Mesenchymal stem cell (in vitro differentiated cells and primary cell): ENCODE measurements around the gene TSPO.

Experiments
- DNase-seq: peaks from one replicate; pipeline ENCODE4 v3.0.0-alpha.2; 2013
- H2AFZ ChIP-seq: one replicate; pipeline ENCODE4 v1.6.1; 2013; ENCODE audit warnings: low read depth, mild to moderate bottlenecking, control low read depth, inconsistent platforms, low read length, moderate library complexity
- H2AK5ac ChIP-seq: 2 replicates; pipeline ENCODE4 v1.6.1; 2013; ENCODE audit warnings: low read length, moderate library complexity, mild to moderate bottlenecking, inconsistent platforms; ENCODE audit not compliant: severe bottlenecking
- H2BK120ac ChIP-seq: one replicate; pipeline ENCODE4 v1.6.1; 2013; ENCODE audit warnings: low read depth, mild to moderate bottlenecking, inconsistent platforms, low read length, moderate library complexity
- H2BK12ac ChIP-seq, 2 experiments: one replicate each; pipeline ENCODE4 v1.6.1; 2013; ENCODE audit warnings: inconsistent platforms in 2 of 2, low read length in 2 of 2, mild to moderate bottlenecking in 2 of 2, moderate library complexity in 2 of 2, control low read depth in 1 of 2
- H2BK15ac ChIP-seq: one replicate; pipeline ENCODE4 v1.6.1; 2013; ENCODE audit warnings: mild to moderate bottlenecking, low read depth, inconsistent platforms; ENCODE audit not compliant: poor library complexity, severe bottlenecking
- H2BK5ac ChIP-seq: 2 replicates; pipeline ENCODE4 v1.6.1; 2013; ENCODE audit warnings: low read depth, mild to moderate bottlenecking, low read length, control low read depth, inconsistent platforms; ENCODE audit not compliant: poor library complexity, severe bottlenecking
- H3K14ac ChIP-seq, 2 experiments: one replicate each; pipeline ENCODE4 v1.6.1; 2013; ENCODE audit warnings: inconsistent platforms in 2 of 2, low read length in 2 of 2, control low read depth in 1 of 2, mild to moderate bottlenecking in 1 of 2, moderate library complexity in 1 of 2
- H3K18ac ChIP-seq, 2 experiments: one replicate each; pipeline ENCODE4 v1.6.1; 2013; ENCODE audit warnings: inconsistent platforms in 2 of 2, low read length in 2 of 2, control low read depth in 1 of 2, low read depth in 1 of 2, mild to moderate bottlenecking in 1 of 2
- H3K23ac ChIP-seq, 2 experiments: one replicate each; pipeline ENCODE4 v1.6.1; 2013; ENCODE audit warnings: inconsistent platforms in 2 of 2, low read length in 2 of 2, mild to moderate bottlenecking in 2 of 2, moderate library complexity in 2 of 2, control low read depth in 1 of 2
- H3K27ac ChIP-seq: 2 replicates; pipeline ENCODE4 v1.5.1; 2013; ENCODE audit warnings: mild to moderate bottlenecking, moderate library complexity, low read length, control low read depth, inconsistent platforms; ENCODE audit not compliant: poor library complexity, severe bottlenecking
- H3K27me3 ChIP-seq, 2 experiments: 2 replicates each; pipeline versions ENCODE4 v1.6.1 to v1.7.0; 2013; ENCODE audit warnings: low read length in 2 of 2, mild to moderate bottlenecking in 2 of 2, moderate library complexity in 2 of 2, control low read depth in 1 of 2, inconsistent platforms in 1 of 2; ENCODE audit not compliant: control insufficient read depth in 1 of 2, insufficient read depth in 1 of 2
- H3K36me3 ChIP-seq, 2 experiments: 2 replicates each; pipeline versions ENCODE4 v1.6.1 to v1.7.0; 2013; ENCODE audit warnings: low read length in 2 of 2, control low read depth in 1 of 2, inconsistent platforms in 1 of 2, low read depth in 1 of 2, mild to moderate bottlenecking in 1 of 2; ENCODE audit not compliant: insufficient read depth in 2 of 2, control insufficient read depth in 1 of 2
- H3K4ac ChIP-seq, 2 experiments: one replicate each; pipeline ENCODE4 v1.6.1; 2013; ENCODE audit warnings: inconsistent platforms in 2 of 2, low read length in 2 of 2, mild to moderate bottlenecking in 2 of 2, moderate library complexity in 2 of 2, control low read depth in 1 of 2, low read depth in 1 of 2
- H3K4me1 ChIP-seq: 2 replicates; pipeline ENCODE4 v1.6.1; 2013; ENCODE audit warnings: low read depth, low read length, control low read depth; ENCODE audit not compliant: control insufficient read depth, insufficient read depth
- H3K4me2 ChIP-seq: 2 replicates; pipeline ENCODE4 v1.6.1; 2013; ENCODE audit warnings: low read length, mild to moderate bottlenecking, inconsistent platforms; ENCODE audit not compliant: poor library complexity, severe bottlenecking
- H3K4me3 ChIP-seq, 2 experiments: 2 replicates each; pipeline versions ENCODE4 v1.5.1 to v1.7.0; 2013; ENCODE audit warnings: low read length in 2 of 2, mild to moderate bottlenecking in 2 of 2, control low read depth in 1 of 2, low read depth in 1 of 2; ENCODE audit not compliant: insufficient read depth in 1 of 2
- H3K79me1 ChIP-seq: replicated peaks from 2 replicates; pipeline ENCODE4 v1.6.1; 2013; ENCODE audit warnings: mild to moderate bottlenecking, control low read depth, low read length, inconsistent platforms; ENCODE audit not compliant: poor library complexity, severe bottlenecking
- H3K9ac ChIP-seq: 2 replicates; pipeline ENCODE4 v1.7.0; 2013; ENCODE audit warnings: mild to moderate bottlenecking, low read length, moderate library complexity
- H3K9me3 ChIP-seq: 2 replicates; pipeline ENCODE4 v1.7.0; 2013; ENCODE audit warnings: mild to moderate bottlenecking, low read length; ENCODE audit not compliant: control insufficient read depth
- H4K8ac ChIP-seq: one replicate; pipeline ENCODE4 v1.6.1; 2013; ENCODE audit warnings: inconsistent platforms, mild to moderate bottlenecking, low read length, moderate library complexity
- H4K91ac ChIP-seq: one replicate; pipeline ENCODE4 v1.6.1; 2013; ENCODE audit warnings: mild to moderate bottlenecking, low read length, inconsistent platforms
- WGBS: methylation state at CpG from one replicate; pipeline ENCODE4 v1.1.7; 2013; ENCODE audit warnings: mixed read lengths; 5-methylcytosine and 5-hydroxymethylcytosine counted together

Gene TSPO

DNA sequence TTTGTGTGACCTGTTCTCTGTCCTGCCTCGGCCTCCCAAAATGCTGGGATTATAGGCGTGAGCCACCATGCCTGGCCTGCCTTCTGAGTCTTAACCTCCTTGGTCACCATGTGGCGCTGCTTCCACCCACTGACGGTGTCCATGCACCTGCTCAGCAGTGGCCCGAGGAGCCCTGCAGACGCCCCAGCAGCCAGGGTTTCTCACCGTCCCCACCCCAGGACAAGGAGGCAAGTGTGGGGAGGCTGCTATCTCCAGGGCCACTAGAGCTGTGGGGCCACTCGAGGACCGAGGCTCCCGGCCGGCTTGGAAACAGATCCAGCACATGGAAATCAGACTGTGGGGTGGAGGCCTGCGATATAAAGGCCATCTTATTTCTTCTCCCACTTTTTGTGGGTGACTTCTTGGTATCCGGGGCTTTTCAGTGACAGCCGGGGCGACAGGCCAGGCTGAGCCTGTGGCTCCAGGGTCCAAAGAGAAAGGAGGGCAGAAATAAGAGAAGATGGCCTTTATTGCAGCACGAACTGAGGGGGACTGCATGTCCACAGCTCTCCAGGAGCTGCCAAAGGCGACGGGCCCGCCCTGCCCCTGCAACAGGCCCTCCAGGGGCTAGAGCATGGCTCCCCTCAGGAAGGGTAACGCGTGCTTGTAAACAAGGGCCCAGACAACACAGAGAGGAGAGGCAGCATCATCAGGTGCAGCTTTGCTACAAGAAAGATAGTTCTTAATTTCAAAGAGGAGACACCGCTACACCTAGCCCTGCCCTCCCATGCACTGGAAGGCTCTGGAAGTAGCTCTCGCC, 15.0 kb downstream of the TSPO start:
- H3K23ac ChIP-seq = no peak overlapping the region
- DNase-seq = no peak
- no peak overlapping the region for H2AFZ ChIP-seq
- H2BK120ac ChIP-seq = no peak overlapping the region
- H3K27ac ChIP-seq = no peak overlapping the region
- no peaks in the 10 kb centered on the region for H3K27me3 ChIP-seq
- H4K91ac ChIP-seq = no peak overlapping the region
- H3K9me3 ChIP-seq = no peaks in the 10 kb centered on the region
- H2BK15ac ChIP-seq = no peak overlapping the region
- H2AK5ac ChIP-seq = no peak overlapping the region
- H3K9ac ChIP-seq = no peak overlapping the region
- no peak overlapping the region for H3K4me2 ChIP-seq
- H4K8ac ChIP-seq = no peak overlapping the region
- 96% methylated on average over 22 of the region's 23 CpGs for WGBS
- no peak overlapping the region for H3K18ac ChIP-seq
- peaks cover 20% of the 10 kb centered on the region for H3K4me1 ChIP-seq
- no peak overlapping the region for H3K4ac ChIP-seq
- H3K14ac ChIP-seq = no peak overlapping the region
- peaks cover 4% of the 10 kb centered on the region for H3K79me1 ChIP-seq
- no peak overlapping the region for H3K4me3 ChIP-seq
- H3K36me3 ChIP-seq = peaks cover 39 to 78% of the 10 kb centered on the region in 2 experiments
- H2BK12ac ChIP-seq = no peak overlapping the region
- H2BK5ac ChIP-seq = no peak overlapping the region

GRCh38 chr22:43167001-43167589, 15.7 kb downstream of the TSPO start:
- Histone ChIP-seq H3K4me2 (no peak overlapping the region), H3K18ac (no peak overlapping the region), H2BK15ac (no peak overlapping the region), H3K79me1 (peaks cover 5% of the 10 kb centered on the region), H2AFZ (no peak overlapping the region), H3K4ac (no peak overlapping the region), H3K9ac (no peak overlapping the region), H3K27me3 (no peaks in the 10 kb centered on the region), H2BK12ac (no peak overlapping the region), H4K8ac (no peak overlapping the region), H3K23ac (no peak overlapping the region), H3K4me1 (peaks cover 25% of the 10 kb centered on the region), H3K9me3 (no peaks in the 10 kb centered on the region), H2AK5ac (no peak overlapping the region), H4K91ac (no peak overlapping the region), H3K4me3 (no peak overlapping the region), H3K36me3 (peaks cover 44 to 82% of the 10 kb centered on the region in 2 experiments), H2BK120ac (no peak overlapping the region), H3K14ac (no peak overlapping the region), H2BK5ac (no peak overlapping the region), H3K27ac (no peak overlapping the region)
- 97% methylated on average over 19 of the region's 19 CpGs for WGBS
- no peak for DNase-seq

DNA sequence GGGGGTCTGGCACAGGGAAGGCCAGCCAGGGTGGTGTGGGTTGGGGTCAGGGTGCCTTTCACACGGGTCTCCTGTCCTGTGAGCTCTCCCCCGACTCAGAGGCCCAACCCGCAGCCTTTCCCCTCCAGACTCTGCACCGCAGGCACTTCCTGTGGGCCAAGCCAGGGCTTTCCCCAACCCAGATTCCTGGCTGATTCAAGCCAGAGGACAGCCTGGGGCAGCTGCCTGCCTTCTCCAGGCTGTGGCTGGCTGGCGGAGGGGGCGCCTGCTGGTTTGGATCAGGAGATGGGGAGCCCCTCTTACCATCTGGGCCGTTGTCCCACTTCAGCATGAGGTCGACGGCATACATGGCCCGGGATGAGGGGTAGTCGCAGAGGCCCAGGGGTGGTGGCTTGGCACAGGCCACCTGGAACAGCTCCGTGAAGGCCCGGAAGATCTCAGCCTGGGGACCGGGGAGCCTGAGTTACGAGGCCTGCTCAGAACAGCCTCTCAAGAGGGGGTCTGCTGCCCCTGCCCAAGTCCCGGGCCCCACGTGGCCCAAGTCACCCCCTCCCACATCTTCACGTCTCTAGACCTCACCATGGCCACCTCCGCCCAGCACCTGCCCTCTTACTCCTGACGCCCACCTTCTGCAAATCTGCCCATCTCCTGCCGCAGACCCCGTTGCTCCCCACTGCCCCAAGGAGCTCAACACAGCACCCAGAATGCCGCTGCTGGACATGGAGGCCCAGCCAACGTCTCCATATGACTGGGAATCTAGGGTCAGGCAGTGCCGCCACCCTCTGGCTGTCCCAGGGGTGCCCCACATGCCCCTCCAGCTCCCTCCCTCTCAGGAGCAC, 17.3 kb downstream of the TSPO start:
- no peak overlapping the region for H2BK120ac ChIP-seq
- peak overlapping the region; percentile 32 for H2BK15ac ChIP-seq
- H3K4me1 ChIP-seq = peaks cover 25% of the 10 kb centered on the region
- DNase-seq = peak; percentile 60
- peaks cover 46 to 79% of the 10 kb centered on the region in 2 experiments for H3K36me3 ChIP-seq
- no peak overlapping the region for H2BK12ac ChIP-seq
- H3K4me3 ChIP-seq = no peak overlapping the region
- WGBS = 93% methylated on average over 25 of the region's 25 CpGs
- H3K9me3 ChIP-seq = no peaks in the 10 kb centered on the region
- H3K23ac ChIP-seq = no peak overlapping the region
- no peak overlapping the region for H3K18ac ChIP-seq
- no peak overlapping the region for H2AFZ ChIP-seq
- H3K4me2 ChIP-seq = no peak overlapping the region
- H3K27ac ChIP-seq = peak overlapping the region; percentile 44
- H3K14ac ChIP-seq = no peak overlapping the region
- H3K27me3 ChIP-seq = no peaks in the 10 kb centered on the region
- H3K9ac ChIP-seq = peak overlapping the region; percentile 29
- no peak overlapping the region for H2BK5ac ChIP-seq
- H3K79me1 ChIP-seq = peaks cover 5% of the 10 kb centered on the region
- H4K91ac ChIP-seq = peak overlapping the region; percentile 11
- H3K4ac ChIP-seq = no peak overlapping the region
- H2AK5ac ChIP-seq = peak overlapping the region; percentile 41
- H4K8ac ChIP-seq = no peak overlapping the region
